HG03565 (cell line): ENCODE measurements around the gene PNMT.

ENCODE experiments used
- ATAC-seq: cut with Tn5 transposase; IDR thresholded peaks from one replicate; pipeline ENCODE4 v1.9.1; 2021; ENCODE audit warnings: mild to moderate bottlenecking, moderate library complexity; ENCODE audit not compliant: unreplicated experiment

PNMT gene

GRCh38 chr17:39666601-39667261 is 1.5 kb upstream of the PNMT start:
- ATAC-seq: no peak

- ATAC-seq: no peak
Measured at GRCh38 chr17:39667262-39667944, 850 bp upstream of the PNMT start.

GRCh38 chr17:39669897-39670735 is 1.9 kb downstream of the PNMT start:
- no peak for ATAC-seq

GRCh38 chr17:39670746-39671145 is 2.5 kb downstream of the PNMT start:
- no peak for ATAC-seq

- ATAC-seq: no peak
Measured at GRCh38 chr17:39671651-39672521, 3.6 kb downstream of the PNMT start.

- ATAC-seq: no peak
Measured at GRCh38 chr17:39672522-39673334, 4.5 kb downstream of the PNMT start.

GRCh38 chr17:39673335-39674081 is 5.3 kb downstream of the PNMT start:
- ATAC-seq: no peak

GRCh38 chr17:39674179-39674578 is 5.9 kb downstream of the PNMT start:
- ATAC-seq: no peak

- ATAC-seq: no peak
Measured at GRCh38 chr17:39674702-39675389, 6.6 kb downstream of the PNMT start.

- no peak for ATAC-seq
Measured at GRCh38 chr17:39675390-39676082, 7.3 kb downstream of the PNMT start.

GRCh38 chr17:39676198-39676819 is 8.1 kb downstream of the PNMT start:
- no peak for ATAC-seq

- ATAC-seq: no peak
Measured at GRCh38 chr17:39677072-39677471, 8.8 kb downstream of the PNMT start.

- ATAC-seq: no peak
Measured at GRCh38 chr17:39677542-39678339, 9.5 kb downstream of the PNMT start.

GRCh38 chr17:39678340-39679116 is 10.3 kb downstream of the PNMT start:
- ATAC-seq: no peak

GRCh38 chr17:39679521-39680192 is 11.4 kb downstream of the PNMT start:
- ATAC-seq: no peak
